HEK293 (cell line): ENCODE measurements around the gene ICAM2.

Experiments
- CTCF ChIA-PET: fragments of 350-600 bp; formaldehyde crosslinking; extraction: SDS; loops from one replicate; lab custom pipeline; 2021; ENCODE audit warnings: antibody characterized with exemption; lab: Yijun Ruan, JAX
- POLR2A ChIA-PET: fragments of 300-600 bp; formaldehyde crosslinking; extraction: SDS; loops from one replicate; lab custom pipeline; 2020; ENCODE audit warnings: antibody characterized with exemption, inconsistent platforms; lab: Yijun Ruan, JAX
- H3K27ac ChIP-seq: fragments of 200-500 bp; sonication (Bioruptor generic); 2 replicates; pipeline ENCODE4 v1.5.1; 2014; ENCODE audit warnings: low read depth, low read length, control low read depth, inconsistent platforms; ENCODE audit errors: extremely low read depth
- H3K36me3 ChIP-seq, 2 experiments: fragments of 200-500 bp in 1 of 2; sonication (Bioruptor generic) in 1 of 2; 1 replicate in 1 of 2; 2 replicates in 1 of 2; pipeline ENCODE4 v1.5.1; 2014 to 2017; ENCODE audit warnings: inconsistent platforms in 2 of 2, low read length in 2 of 2; ENCODE audit not compliant: control insufficient read depth in 2 of 2, insufficient read depth in 1 of 2
- H3K4me1 ChIP-seq: fragments of 200-500 bp; sonication (Bioruptor generic); 2 replicates; pipeline ENCODE4 v1.5.1; 2014; ENCODE audit warnings: mild to moderate bottlenecking, low read length, inconsistent platforms; ENCODE audit not compliant: control insufficient read depth, insufficient read depth
- H3K4me3 ChIP-seq: 2 replicates; pipeline ENCODE4 v1.5.1; 2011; ENCODE audit warnings: low read depth, mild to moderate bottlenecking, control low read depth, low read length, moderate library complexity
- H3K9me3 ChIP-seq: fragments of 200-500 bp; sonication (Bioruptor generic); 2 replicates; pipeline ENCODE4 v1.5.1; 2014; ENCODE audit warnings: low read depth, low read length, inconsistent platforms; ENCODE audit not compliant: control insufficient read depth, insufficient read depth
- PRDM2 ChIP-seq: fragments of 450-650 bp; formaldehyde crosslinking; IDR thresholded peaks from 2 replicates; pipeline ENCODE4 v1.5.1; 2016; ENCODE audit warnings: missing biosample characterization, missing genetic modification characterization, borderline replicate concordance
- SALL2 ChIP-seq: fragments of 450-650 bp; formaldehyde crosslinking; IDR thresholded peaks from 2 replicates; pipeline ENCODE4 v1.5.0; 2017; ENCODE audit warnings: missing biosample characterization, mild to moderate bottlenecking, missing genetic modification characterization, borderline replicate concordance
- YY2 ChIP-seq: fragments of 450-650 bp; formaldehyde crosslinking; IDR thresholded peaks from 2 replicates; pipeline ENCODE4 v1.5.1; 2016; ENCODE audit warnings: missing biosample characterization, missing genetic modification characterization
- ZNF114 ChIP-seq: fragments of 450-650 bp; formaldehyde crosslinking; IDR thresholded peaks from 2 replicates; pipeline ENCODE4 v1.5.0; 2017; ENCODE audit warnings: missing biosample characterization, missing genetic modification characterization
- ZNF155 ChIP-seq: fragments of 450-650 bp; formaldehyde crosslinking; IDR thresholded peaks from 2 replicates; pipeline ENCODE4 v1.5.1; 2016; ENCODE audit warnings: missing biosample characterization, missing genetic modification characterization
- ZNF555 ChIP-seq: fragments of 450-650 bp; formaldehyde crosslinking; conservative IDR thresholded peaks from 2 replicates; pipeline ENCODE4 v1.5.1; 2017; ENCODE audit warnings: missing biosample characterization, mild to moderate bottlenecking, missing genetic modification characterization, inconsistent platforms
- ZNF701 ChIP-seq: fragments of 450-650 bp; formaldehyde crosslinking; IDR thresholded peaks from 2 replicates; pipeline ENCODE4 v1.5.1; 2016; ENCODE audit warnings: missing biosample characterization, missing genetic modification characterization
- ZNF792 ChIP-seq: fragments of 450-650 bp; formaldehyde crosslinking; IDR thresholded peaks from 2 replicates; pipeline ENCODE4 v1.5.1; 2016; ENCODE audit warnings: missing biosample characterization, missing genetic modification characterization
- TF ChIP-seq, protein P1 (sequence below): fragments of 450-650 bp; formaldehyde crosslinking; IDR thresholded peaks from 2 replicates; pipeline ENCODE4 v1.5.1; 2016; ENCODE audit warnings: missing biosample characterization, missing genetic modification characterization
- TF ChIP-seq, protein P2 (sequence below): fragments of 450-650 bp; formaldehyde crosslinking; IDR thresholded peaks from 2 replicates; pipeline ENCODE4 v1.5.1; 2016; ENCODE audit warnings: missing biosample characterization, missing genetic modification characterization
- TF ChIP-seq, protein P3 (sequence below): fragments of 450-650 bp; formaldehyde crosslinking; IDR thresholded peaks from 2 replicates; pipeline ENCODE4 v1.5.1; 2016; ENCODE audit warnings: missing biosample characterization, missing genetic modification characterization

Gene ICAM2

DNA sequence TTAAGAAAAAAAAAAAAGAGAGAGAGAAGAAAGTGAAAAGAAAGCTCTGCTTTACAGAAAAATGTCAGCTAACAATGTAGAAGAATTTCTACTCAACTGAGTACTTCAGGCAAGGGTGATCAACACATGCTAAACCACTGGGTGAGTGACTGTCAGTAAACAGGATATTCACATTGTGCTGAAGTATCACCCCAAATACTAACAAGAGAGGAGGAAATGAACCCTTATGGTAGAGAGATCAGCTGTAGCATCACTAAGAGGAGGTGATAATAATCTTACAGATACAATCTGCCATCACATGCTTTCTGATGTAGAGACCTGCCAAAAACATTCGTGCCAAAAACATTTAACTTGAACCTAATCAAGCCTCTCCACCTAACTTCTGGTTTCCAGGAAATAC, 30.7 kb upstream of the ICAM2 start (continued):
- TF ChIP-seq PRDM2: no peak
- TF ChIP-seq ZNF155 (tag by site-specific recombination): no peak

DNA sequence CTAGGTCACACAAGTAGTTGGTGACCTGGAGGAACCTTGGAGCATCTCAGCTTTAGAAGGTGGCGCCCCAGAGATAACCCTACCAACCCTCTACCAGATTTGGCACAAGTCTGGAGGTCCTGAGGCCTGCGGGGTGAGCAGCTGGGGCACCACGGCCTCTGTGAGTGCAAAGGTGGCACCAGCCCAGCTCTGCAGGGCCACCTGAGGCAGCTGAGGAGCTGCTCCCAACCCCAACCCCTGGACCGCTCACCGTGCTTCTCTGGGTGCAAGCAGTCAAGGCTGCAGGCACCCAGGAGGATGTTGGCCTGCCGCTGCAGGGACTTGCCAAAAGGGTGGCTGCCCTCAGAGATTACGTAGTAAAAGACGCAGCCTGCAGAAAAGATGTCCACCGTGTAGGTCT, 28.4 kb upstream of the ICAM2 start:
- H3K4me3 ChIP-seq: no peak overlapping the region
- CTCF ChIA-PET: interaction anchor here (1.3 to 1.8 kb wide), 2 partner anchors 15 to 85 kb away, joined by 3 to 8 read pairs; no protein-coding TSS in a partner anchor
- TF ChIP-seq ZNF792 (no peak), YY2 (tag by site-specific recombination) (no peak), ZNF701 (tag by site-specific recombination) (no peak), SALL2 (no peak)
- TF ChIP-seq, protein P1, sequence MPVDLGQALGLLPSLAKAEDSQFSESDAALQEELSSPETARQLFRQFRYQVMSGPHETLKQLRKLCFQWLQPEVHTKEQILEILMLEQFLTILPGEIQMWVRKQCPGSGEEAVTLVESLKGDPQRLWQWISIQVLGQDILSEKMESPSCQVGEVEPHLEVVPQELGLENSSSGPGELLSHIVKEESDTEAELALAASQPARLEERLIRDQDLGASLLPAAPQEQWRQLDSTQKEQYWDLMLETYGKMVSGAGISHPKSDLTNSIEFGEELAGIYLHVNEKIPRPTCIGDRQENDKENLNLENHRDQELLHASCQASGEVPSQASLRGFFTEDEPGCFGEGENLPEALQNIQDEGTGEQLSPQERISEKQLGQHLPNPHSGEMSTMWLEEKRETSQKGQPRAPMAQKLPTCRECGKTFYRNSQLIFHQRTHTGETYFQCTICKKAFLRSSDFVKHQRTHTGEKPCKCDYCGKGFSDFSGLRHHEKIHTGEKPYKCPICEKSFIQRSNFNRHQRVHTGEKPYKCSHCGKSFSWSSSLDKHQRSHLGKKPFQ (tag by site-specific recombination): no peak
- TF ChIP-seq, protein P2, sequence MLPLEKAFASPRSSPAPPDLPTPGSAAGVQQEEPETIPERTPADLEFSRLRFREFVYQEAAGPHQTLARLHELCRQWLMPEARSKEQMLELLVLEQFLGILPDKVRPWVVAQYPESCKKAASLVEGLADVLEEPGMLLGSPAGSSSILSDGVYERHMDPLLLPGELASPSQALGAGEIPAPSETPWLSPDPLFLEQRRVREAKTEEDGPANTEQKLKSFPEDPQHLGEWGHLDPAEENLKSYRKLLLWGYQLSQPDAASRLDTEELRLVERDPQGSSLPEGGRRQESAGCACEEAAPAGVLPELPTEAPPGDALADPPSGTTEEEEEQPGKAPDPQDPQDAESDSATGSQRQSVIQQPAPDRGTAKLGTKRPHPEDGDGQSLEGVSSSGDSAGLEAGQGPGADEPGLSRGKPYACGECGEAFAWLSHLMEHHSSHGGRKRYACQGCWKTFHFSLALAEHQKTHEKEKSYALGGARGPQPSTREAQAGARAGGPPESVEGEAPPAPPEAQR: no peak
- POLR2A ChIA-PET: no interaction called here
- H3K4me1 ChIP-seq: no peaks in the 10 kb centered on the region
- H3K36me3 ChIP-seq: peaks cover 0 to 86% of the 10 kb centered on the region in 2 experiments; a peak in 1 of 3 replicates
- no peak overlapping the region for H3K27ac ChIP-seq
- H3K9me3 ChIP-seq: no peaks in the 10 kb centered on the region

GRCh38 chr17:64045176-64045575, 24.7 kb upstream of the ICAM2 start:
- no peaks in the 10 kb centered on the region for H3K4me1 ChIP-seq
- H3K27ac ChIP-seq: no peak overlapping the region
- TF ChIP-seq, protein P3, sequence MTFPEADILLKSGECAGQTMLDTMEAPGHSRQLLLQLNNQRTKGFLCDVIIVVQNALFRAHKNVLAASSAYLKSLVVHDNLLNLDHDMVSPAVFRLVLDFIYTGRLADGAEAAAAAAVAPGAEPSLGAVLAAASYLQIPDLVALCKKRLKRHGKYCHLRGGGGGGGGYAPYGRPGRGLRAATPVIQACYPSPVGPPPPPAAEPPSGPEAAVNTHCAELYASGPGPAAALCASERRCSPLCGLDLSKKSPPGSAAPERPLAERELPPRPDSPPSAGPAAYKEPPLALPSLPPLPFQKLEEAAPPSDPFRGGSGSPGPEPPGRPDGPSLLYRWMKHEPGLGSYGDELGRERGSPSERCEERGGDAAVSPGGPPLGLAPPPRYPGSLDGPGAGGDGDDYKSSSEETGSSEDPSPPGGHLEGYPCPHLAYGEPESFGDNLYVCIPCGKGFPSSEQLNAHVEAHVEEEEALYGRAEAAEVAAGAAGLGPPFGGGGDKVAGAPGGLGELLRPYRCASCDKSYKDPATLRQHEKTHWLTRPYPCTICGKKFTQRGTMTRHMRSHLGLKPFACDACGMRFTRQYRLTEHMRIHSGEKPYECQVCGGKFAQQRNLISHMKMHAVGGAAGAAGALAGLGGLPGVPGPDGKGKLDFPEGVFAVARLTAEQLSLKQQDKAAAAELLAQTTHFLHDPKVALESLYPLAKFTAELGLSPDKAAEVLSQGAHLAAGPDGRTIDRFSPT (tag by site-specific recombination): no peak
- no peak for TF ChIP-seq ZNF114
- TF ChIP-seq ZNF555 (tag by site-specific recombination): no peak
- POLR2A ChIA-PET: no interaction called here
- CTCF ChIA-PET: interaction anchor here (0.7 to 3.0 kb wide), 3 partner anchors 17 to 237 kb away, joined by 3 to 15 read pairs (median 5); no protein-coding TSS in a partner anchor
- H3K4me3 ChIP-seq: no peak overlapping the region
- H3K36me3 ChIP-seq: peaks cover 0 to 80% of the 10 kb centered on the region in 2 experiments; a peak in 1 of 3 replicates
- no peaks in the 10 kb centered on the region for H3K9me3 ChIP-seq
